Mesothelial cell of epicardium (in vitro differentiated cells): ENCODE measurements around the gene NT5C3B. TPM values are rescaled to one million over a fixed set of nuclear protein-coding genes. Genes with fewer than 3 reads are reported as not detected.
"Not testable (repeated sequence)": the region's sequence is repeated elsewhere in the genome, so short reads cannot be mapped to it uniquely, and the experiment has no call there.

Experiments used
- DNase-seq, 2 experiments: peaks; one replicate each; pipeline ENCODE4 v3.0.0; 2021; ENCODE audit warnings: low spot score in 2 of 2; ENCODE audit not compliant: unreplicated experiment in 2 of 2
- H3K27ac Mint-ChIP-seq: 2 replicates; pipeline ENCODE4 v1.8.0; 2021; ENCODE audit warnings: mixed read lengths
- H3K27me3 Mint-ChIP-seq: 2 replicates; pipeline ENCODE4 v1.8.0; 2021; ENCODE audit warnings: low read depth, mixed read lengths
- H3K36me3 Mint-ChIP-seq: 2 replicates; pipeline ENCODE4 v1.8.0; 2021; ENCODE audit warnings: mixed read lengths
- H3K4me1 Mint-ChIP-seq: 2 replicates; pipeline ENCODE4 v1.8.0; 2021; ENCODE audit warnings: mixed read lengths
- H3K4me3 Mint-ChIP-seq: 2 replicates; pipeline ENCODE4 v1.8.0; 2021; ENCODE audit warnings: mild to moderate bottlenecking, moderate library complexity, mixed read lengths
- H3K9me3 Mint-ChIP-seq: 2 replicates; pipeline ENCODE4 v1.8.0; 2021; ENCODE audit warnings: mixed read lengths
- total RNA-seq: library from RNA; stranded (reverse); gene quantifications from 3 replicates; pipeline ENCODE4 v1.2.1, GENCODE V29; 2021
- TF ChIP-seq, protein P1 (sequence below): fragments of 200-600 bp; sonication (generic); IDR thresholded peaks from one replicate; pipeline ENCODE4 v1.5.0; 2021; ENCODE audit warnings: antibody characterized with exemption; ENCODE audit not compliant: unreplicated experiment

Gene NT5C3B
- total RNA-seq, 1 donor from 2014 or later, result 75.5 TPM

DNA sequence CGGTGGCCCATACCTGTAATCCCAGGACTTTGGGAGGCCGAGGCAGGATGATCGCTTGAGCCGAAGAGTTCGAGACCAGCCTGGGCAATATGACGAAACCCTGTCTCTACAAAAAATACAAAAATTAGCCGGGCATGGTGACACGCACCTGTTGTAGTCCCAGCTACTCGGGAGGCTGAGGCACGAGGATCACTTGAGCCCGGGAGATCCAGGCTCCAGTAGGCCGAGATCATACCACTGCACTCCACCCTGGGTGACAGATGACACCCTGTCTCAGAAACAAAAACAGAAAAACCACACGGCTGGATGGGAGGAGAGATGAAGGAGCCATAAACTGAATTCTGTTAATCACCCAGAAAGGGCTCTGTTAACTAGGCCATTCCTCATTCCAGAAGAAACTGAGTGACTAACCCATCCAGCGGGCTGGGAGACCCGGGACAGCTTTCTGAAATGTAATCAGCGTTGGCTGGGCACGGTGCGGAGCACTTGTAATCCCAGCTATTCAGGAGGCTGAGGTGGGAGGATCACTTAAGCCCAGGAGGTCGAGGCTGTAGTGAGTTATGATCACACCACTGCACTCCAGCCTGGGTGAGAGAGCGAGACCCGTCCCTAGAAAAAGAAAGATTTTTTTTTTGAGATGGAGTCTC lies 641 bp upstream of the NT5C3B start:
- TF ChIP-seq, protein P1, sequence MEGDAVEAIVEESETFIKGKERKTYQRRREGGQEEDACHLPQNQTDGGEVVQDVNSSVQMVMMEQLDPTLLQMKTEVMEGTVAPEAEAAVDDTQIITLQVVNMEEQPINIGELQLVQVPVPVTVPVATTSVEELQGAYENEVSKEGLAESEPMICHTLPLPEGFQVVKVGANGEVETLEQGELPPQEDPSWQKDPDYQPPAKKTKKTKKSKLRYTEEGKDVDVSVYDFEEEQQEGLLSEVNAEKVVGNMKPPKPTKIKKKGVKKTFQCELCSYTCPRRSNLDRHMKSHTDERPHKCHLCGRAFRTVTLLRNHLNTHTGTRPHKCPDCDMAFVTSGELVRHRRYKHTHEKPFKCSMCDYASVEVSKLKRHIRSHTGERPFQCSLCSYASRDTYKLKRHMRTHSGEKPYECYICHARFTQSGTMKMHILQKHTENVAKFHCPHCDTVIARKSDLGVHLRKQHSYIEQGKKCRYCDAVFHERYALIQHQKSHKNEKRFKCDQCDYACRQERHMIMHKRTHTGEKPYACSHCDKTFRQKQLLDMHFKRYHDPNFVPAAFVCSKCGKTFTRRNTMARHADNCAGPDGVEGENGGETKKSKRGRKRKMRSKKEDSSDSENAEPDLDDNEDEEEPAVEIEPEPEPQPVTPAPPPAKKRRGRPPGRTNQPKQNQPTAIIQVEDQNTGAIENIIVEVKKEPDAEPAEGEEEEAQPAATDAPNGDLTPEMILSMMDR, result no peak
- Mint-ChIP-seq H3K4me3 (peak overlapping the region; percentile 82), H3K27me3 (peaks cover 2% of the 10 kb centered on the region), H3K4me1 (peaks cover 9% of the 10 kb centered on the region), H3K36me3 (peaks cover 5% of the 10 kb centered on the region), H3K9me3 (no peaks in the 10 kb centered on the region), H3K27ac (no peak overlapping the region)
- DNase-seq, result no peak

DNA sequence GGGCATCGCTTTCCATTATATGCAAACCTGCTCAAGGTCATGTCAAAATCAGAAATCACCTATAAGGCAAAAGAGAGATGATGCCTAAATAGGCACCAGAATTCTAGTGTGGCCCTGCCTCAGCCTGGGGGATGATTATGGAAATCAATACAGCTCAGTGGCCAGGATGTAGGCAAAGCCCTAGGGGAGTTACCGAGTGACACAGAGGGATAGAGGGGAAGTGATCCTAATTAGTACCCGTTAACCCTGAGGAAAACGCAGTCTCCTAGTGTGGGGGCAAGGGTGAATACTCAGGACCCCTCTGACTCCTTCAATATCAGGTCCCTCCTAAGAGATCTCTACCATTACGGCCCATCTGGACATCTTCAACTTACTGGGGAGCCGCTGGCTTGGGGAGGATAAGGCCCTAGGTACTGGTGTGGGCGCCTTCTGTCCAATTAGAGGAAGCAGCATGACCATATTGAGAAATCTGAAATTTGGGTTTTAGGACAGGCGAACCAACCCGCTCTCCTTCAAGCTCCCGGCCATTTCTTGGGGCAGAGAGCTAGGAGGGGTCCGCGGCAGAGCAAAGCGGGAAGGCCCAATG lies 725 bp downstream of the NT5C3B start:
- DNase-seq, result no peak
- peak overlapping the region; percentile 82 for H3K4me3 Mint-ChIP-seq
- H3K9me3 Mint-ChIP-seq, result no peaks in the 10 kb centered on the region
- H3K27me3 Mint-ChIP-seq, result peaks cover 2% of the 10 kb centered on the region
- TF ChIP-seq, protein P1, result no peak
- H3K27ac Mint-ChIP-seq, result no peak overlapping the region
- H3K4me1 Mint-ChIP-seq, result peaks cover 9% of the 10 kb centered on the region
- H3K36me3 Mint-ChIP-seq, result peaks cover 9% of the 10 kb centered on the region

DNA sequence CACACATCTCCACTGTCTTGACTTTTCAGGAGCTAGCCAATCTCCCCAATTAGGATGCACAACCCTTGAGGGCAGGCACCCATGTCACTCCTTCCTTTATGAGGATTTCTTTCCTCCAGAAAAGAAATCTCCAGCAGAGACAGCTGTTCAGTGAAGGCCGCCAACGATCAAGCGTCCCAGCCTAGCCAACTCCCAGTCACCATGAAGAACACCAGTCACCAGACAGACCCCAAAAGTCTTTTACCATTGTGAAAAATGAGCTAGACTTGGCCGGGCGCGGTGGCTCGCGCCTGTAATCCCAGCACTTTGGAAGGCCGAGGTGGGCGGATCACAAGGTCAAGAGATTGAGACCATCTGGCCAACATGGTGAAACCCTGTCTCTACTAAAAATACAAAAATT lies 6.1 kb downstream of the NT5C3B start:
- H3K4me3 Mint-ChIP-seq, H3K27ac Mint-ChIP-seq, H3K4me1 Mint-ChIP-seq, H3K9me3 Mint-ChIP-seq, H3K27me3 Mint-ChIP-seq, DNase-seq: not testable (repeated sequence)
- H3K36me3 Mint-ChIP-seq, result peaks cover 27% of the 10 kb centered on the region

DNA sequence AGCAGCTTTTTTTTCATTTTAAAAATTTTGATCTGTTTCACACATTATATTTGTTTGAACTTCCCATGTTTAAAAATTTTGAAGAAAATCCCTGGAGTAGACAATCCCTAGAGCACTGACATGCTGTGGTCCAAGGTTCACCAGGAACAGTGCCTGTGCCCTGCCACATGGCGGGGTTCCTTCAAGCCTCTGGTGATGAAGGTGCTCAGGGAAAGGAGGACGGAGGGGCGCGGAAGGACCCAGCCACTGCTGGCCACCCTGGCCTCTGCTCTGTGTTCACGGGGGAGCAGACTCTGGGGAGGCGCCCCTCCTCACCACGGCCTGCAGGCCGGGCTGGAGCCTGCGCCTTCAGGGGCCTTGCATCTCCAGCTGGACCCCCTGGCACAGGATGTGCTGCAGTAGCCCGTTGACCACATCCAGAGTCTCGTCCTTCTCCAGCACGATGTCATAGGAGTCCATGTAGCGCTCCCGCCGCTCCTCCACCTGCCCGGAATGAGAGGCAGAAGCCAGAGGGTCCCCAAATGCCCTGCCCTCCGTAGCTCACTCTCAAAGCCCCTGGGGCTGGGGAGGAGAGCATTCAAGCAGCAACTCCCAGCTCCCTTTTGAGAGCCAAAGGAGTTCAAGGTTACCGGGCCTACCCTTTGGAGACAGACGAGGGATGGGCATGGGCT lies 10.7 kb downstream of the NT5C3B start:
- DNase-seq, result no peak
- TF ChIP-seq, protein P1, result no peak
- peaks cover 21% of the 10 kb centered on the region for H3K36me3 Mint-ChIP-seq
- no peaks in the 10 kb centered on the region for H3K9me3 Mint-ChIP-seq
- H3K27me3 Mint-ChIP-seq, result no peaks in the 10 kb centered on the region
- no peak overlapping the region for H3K27ac Mint-ChIP-seq
- H3K4me1 Mint-ChIP-seq, result no peaks in the 10 kb centered on the region
- no peak overlapping the region for H3K4me3 Mint-ChIP-seq

DNA sequence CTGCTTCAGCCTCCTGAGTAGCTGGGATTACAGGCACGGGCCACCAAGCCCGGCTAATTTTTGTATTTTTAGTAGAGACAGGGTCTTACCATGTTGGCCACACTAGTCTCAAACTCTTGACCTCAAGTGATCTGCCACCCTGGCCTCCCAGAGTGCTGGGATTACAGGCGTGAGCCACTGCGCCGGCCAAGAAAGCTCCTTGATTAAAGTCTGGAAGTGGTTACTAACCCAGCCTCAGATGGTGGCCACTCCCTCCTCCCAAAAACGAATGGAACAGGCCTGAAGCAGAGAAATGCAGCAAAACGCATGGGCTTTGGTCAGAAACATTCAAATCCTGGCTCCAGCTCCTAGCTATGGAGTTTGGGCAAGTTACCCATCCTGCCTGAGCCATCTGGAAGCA lies 11.9 kb downstream of the NT5C3B start:
- Mint-ChIP-seq H3K4me1 (no peaks in the 10 kb centered on the region), H3K36me3 (peaks cover 15% of the 10 kb centered on the region), H3K27ac (no peak overlapping the region), H3K4me3 (no peak overlapping the region), H3K27me3 (no peaks in the 10 kb centered on the region), H3K9me3 (no peaks in the 10 kb centered on the region)
- no peak for DNase-seq
- TF ChIP-seq, protein P1, result no peak

DNA sequence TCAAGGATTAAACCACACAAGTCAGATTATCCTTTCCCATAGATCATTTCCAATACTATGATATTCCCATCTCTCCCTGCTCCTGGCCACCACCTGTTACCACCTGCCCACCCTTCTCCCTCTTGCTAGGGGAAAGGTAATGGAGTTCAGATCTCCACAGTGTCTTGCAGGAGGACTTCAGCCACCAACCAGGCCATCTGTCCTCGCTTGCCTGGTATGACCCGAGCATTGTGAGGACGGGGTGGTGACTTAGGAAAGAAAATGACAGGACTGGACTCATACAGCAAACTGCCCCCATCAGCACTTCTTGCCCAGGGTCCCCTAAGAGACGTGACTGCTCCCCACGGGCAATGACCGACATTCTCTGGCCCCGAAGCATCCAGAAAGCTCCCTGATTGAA lies 12.5 kb downstream of the NT5C3B start:
- Mint-ChIP-seq H3K36me3 (peaks cover 12% of the 10 kb centered on the region), H3K27me3 (no peaks in the 10 kb centered on the region), H3K27ac (no peak overlapping the region), H3K9me3 (no peaks in the 10 kb centered on the region), H3K4me3 (no peak overlapping the region), H3K4me1 (no peaks in the 10 kb centered on the region)
- TF ChIP-seq, protein P1, result no peak
- DNase-seq, result no peak
